ENCODE data around the gene CAMK2G.
"Not testable (repeated sequence)": the region's sequence is repeated elsewhere in the genome, so short reads cannot be mapped to it uniquely, and the experiment has no call there.

Gene CAMK2G

GRCh38 chr10:73897693-73898092 is 23.3 kb upstream of the CAMK2G start:
- H3K4me3 ChIP-seq (ENCODE audit: low read depth, low read length) = no peak overlapping the region
- no peak for TF ChIP-seq CTCF (IDR thresholded peaks at IDR 0.05; ENCODE audit: low read depth, low read length)
- H3K36me3 ChIP-seq = no peaks in the 10 kb centered on the region
- no peaks in the 10 kb centered on the region for H3K4me1 ChIP-seq
- no peaks in the 10 kb centered on the region for H3K27me3 ChIP-seq
- H3K9me3 ChIP-seq = no peaks in the 10 kb centered on the region
- DNase-seq = no peak

- DNase-seq, H3K4me1 ChIP-seq, H3K36me3 ChIP-seq: not testable (repeated sequence)
Measured at GRCh38 chr10:73895381-73895780, 21.0 kb upstream of the CAMK2G start.

GRCh38 chr10:73894245-73894971 is 20.1 kb upstream of the CAMK2G start:
- H3K36me3 ChIP-seq = no peaks in the 10 kb centered on the region
- no peak for DNase-seq
- no peaks in the 10 kb centered on the region for H3K4me1 ChIP-seq
- H3K27me3 ChIP-seq = no peaks in the 10 kb centered on the region
- no peak for TF ChIP-seq CTCF (IDR thresholded peaks at IDR 0.05; ENCODE audit: low read depth, low read length)
- H3K9me3 ChIP-seq = no peaks in the 10 kb centered on the region
- H3K4me3 ChIP-seq (ENCODE audit: low read depth, low read length) = no peak overlapping the region

More at GRCh38 chr10:73895381-73895780, 21.0 kb upstream of the CAMK2G start:
- not testable (repeated sequence) for H3K9me3 ChIP-seq; H3K27me3 ChIP-seq; H3K4me3 ChIP-seq (ENCODE audit: low read depth, low read length)

- H3K27me3 ChIP-seq = no peaks in the 10 kb centered on the region
- no peak for TF ChIP-seq CTCF (IDR thresholded peaks at IDR 0.05; ENCODE audit: low read depth, low read length)
- H3K4me1 ChIP-seq = no peaks in the 10 kb centered on the region; the same call in 1 of the 2 replicates
- H3K9me3 ChIP-seq = no peaks in the 10 kb centered on the region
- no peak for DNase-seq
- no peaks in the 10 kb centered on the region for H3K36me3 ChIP-seq
- H3K4me3 ChIP-seq (ENCODE audit: low read depth, low read length) = no peak overlapping the region
Measured at GRCh38 chr10:73893426-73893825, 19.1 kb upstream of the CAMK2G start.

- no peaks in the 10 kb centered on the region for H3K36me3 ChIP-seq
- H3K9me3 ChIP-seq = no peaks in the 10 kb centered on the region
- no peak for TF ChIP-seq CTCF (IDR thresholded peaks at IDR 0.05; ENCODE audit: low read depth, low read length)
- H3K27me3 ChIP-seq = no peaks in the 10 kb centered on the region
- H3K4me3 ChIP-seq (ENCODE audit: low read depth, low read length) = no peak overlapping the region
- peaks cover 2% of the 10 kb centered on the region; the same call in 1 of the 2 replicates for H3K4me1 ChIP-seq
- no peak for DNase-seq
Measured at GRCh38 chr10:73892310-73893030, 18.1 kb upstream of the CAMK2G start.

GRCh38 chr10:73891540-73891939 is 17.2 kb upstream of the CAMK2G start:
- Histone ChIP-seq H3K36me3 (no peaks in the 10 kb centered on the region), H3K4me3 (ENCODE audit: low read depth, low read length) (no peak overlapping the region), H3K9me3 (no peaks in the 10 kb centered on the region), H3K4me1 (peaks cover 6% of the 10 kb centered on the region), H3K27me3 (no peaks in the 10 kb centered on the region)
- no peak for TF ChIP-seq CTCF (IDR thresholded peaks at IDR 0.05; ENCODE audit: low read depth, low read length)
- DNase-seq = no peak

GRCh38 chr10:73890830-73891229 is 16.5 kb upstream of the CAMK2G start:
- not testable (repeated sequence) for H3K9me3 ChIP-seq; H3K27me3 ChIP-seq; H3K4me1 ChIP-seq; DNase-seq; H3K36me3 ChIP-seq; H3K4me3 ChIP-seq (ENCODE audit: low read depth, low read length)

All from BE2C (cell line).